GM12875 (cell line): ENCODE data around the gene PLCB1.

Source experiments
- H3K4me3 ChIP-seq: one replicate; pipeline ENCODE4 v1.5.1; 2011; ENCODE audit warnings: low read depth, low read length, control low read depth
- TF ChIP-seq, protein P1 (sequence below): IDR thresholded peaks from 2 replicates; pipeline ENCODE4 v1.5.1; 2011; ENCODE audit warnings: low read depth, mild to moderate bottlenecking, control low read depth, inconsistent platforms, low read length, moderate library complexity, borderline replicate concordance; ENCODE audit not compliant: insufficient read depth

PLCB1 gene

DNA sequence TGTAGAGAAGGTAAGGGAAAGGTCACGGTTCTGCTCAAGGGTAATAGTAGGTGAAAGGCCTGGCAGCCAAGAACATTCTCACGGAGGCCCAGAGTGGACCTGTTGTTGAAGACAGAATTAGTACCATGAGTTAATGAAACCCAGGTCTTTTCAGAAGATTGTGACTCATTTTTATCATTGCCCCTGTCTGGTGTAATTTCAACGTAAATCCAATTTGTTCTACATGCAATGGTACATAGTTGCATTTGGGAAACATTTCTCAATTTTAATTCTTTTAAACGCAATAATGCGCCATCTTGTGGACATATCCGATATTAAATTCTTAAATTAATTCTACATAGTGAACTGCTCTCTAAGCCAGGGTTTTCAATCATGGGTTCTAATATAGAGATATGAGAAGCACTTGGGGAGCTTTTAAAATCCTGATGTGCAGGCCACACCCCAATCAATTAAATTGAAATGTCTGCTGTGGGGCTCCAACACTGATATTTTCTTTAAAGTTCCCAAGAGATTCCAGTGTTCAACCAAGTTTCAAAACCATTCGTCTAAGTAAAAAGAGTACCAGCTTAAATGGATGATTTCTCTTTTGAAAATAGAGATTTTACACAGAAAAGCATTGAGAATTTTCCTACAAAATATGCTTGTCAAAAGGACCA is 257.4 kb downstream of the PLCB1 start:
- H3K4me3 ChIP-seq, result no peak overlapping the region
- TF ChIP-seq, protein P1, sequence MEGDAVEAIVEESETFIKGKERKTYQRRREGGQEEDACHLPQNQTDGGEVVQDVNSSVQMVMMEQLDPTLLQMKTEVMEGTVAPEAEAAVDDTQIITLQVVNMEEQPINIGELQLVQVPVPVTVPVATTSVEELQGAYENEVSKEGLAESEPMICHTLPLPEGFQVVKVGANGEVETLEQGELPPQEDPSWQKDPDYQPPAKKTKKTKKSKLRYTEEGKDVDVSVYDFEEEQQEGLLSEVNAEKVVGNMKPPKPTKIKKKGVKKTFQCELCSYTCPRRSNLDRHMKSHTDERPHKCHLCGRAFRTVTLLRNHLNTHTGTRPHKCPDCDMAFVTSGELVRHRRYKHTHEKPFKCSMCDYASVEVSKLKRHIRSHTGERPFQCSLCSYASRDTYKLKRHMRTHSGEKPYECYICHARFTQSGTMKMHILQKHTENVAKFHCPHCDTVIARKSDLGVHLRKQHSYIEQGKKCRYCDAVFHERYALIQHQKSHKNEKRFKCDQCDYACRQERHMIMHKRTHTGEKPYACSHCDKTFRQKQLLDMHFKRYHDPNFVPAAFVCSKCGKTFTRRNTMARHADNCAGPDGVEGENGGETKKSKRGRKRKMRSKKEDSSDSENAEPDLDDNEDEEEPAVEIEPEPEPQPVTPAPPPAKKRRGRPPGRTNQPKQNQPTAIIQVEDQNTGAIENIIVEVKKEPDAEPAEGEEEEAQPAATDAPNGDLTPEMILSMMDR, result no peak

- TF ChIP-seq, protein P1, result no peak
- H3K4me3 ChIP-seq, result no peak overlapping the region
These were observed 258.0 kb downstream of the PLCB1 start for GRCh38 chr20:8390037-8390433.

- H3K4me3 ChIP-seq, result no peak overlapping the region
- TF ChIP-seq, protein P1, result no peak
These were observed 258.4 kb downstream of the PLCB1 start for GRCh38 chr20:8390500-8390899.

GRCh38 chr20:8393381-8393780 is 261.3 kb downstream of the PLCB1 start:
- TF ChIP-seq, protein P1, result no peak
- H3K4me3 ChIP-seq, result no peak overlapping the region

DNA sequence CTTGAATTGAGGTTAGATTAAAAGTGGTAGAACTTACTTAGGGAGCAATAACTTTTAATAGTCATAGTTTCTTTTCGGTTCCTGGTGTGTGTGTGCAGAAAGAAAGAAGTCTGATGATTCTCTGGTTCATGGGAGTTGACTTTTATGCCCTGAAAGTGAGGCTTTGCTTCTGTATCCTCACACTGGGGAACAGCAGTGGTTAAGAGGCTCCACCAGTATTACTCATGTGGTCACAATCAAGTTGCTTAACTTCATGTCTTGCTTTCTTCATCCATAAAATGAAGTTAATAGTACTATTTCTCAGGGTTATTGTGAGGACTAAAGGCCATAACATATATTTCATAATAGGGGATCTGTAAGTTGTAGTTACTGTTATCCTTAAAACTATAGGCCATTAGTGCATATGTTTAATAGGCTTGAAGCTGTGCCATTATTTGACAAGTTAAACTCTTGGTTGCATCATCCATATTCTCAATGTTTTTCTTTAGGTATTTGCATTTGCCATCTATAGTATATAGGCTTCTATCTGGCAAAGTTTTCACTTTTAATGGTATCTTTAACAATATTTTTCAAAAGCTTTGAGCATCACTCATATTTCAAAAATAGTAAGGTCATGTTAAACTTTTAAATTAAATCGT is 262.4 kb downstream of the PLCB1 start:
- no peak overlapping the region for H3K4me3 ChIP-seq
- TF ChIP-seq, protein P1, result no peak

DNA sequence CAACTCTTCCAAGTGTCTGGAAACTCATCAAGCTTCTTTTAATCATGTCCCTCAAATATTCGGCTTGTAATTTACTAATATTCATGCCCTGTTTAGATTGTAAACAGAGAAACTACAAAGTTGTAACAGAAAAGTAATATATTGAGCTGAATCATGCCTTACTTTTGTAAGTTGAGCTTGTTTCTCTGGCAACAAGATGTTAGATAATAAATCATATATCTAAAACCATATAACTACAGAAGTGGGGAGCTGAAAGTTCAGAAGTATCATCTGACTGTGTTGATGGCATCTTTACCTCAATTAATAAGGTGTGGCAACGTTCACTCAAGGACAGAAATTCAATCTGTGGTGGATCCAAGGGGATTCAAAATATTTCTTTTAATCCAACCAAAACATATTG is 263.9 kb downstream of the PLCB1 start:
- TF ChIP-seq, protein P1, result no peak
- H3K4me3 ChIP-seq, result no peak overlapping the region

GRCh38 chr20:8398263-8399051 is 266.4 kb downstream of the PLCB1 start:
- no peak overlapping the region for H3K4me3 ChIP-seq
- TF ChIP-seq, protein P1, result no peak
